Ammon's horn (tissue), 1 donor: ENCODE measurements around the gene COL23A1.
"Not testable (repeated sequence)": the region's sequence is repeated elsewhere in the genome, so short reads cannot be mapped to it uniquely, and the experiment has no call there.

Source experiments
- DNase-seq: peaks from one replicate; pipeline ENCODE4 v3.0.0-alpha.2; 2016; ENCODE audit warnings: low spot score

The COL23A1 gene

DNA sequence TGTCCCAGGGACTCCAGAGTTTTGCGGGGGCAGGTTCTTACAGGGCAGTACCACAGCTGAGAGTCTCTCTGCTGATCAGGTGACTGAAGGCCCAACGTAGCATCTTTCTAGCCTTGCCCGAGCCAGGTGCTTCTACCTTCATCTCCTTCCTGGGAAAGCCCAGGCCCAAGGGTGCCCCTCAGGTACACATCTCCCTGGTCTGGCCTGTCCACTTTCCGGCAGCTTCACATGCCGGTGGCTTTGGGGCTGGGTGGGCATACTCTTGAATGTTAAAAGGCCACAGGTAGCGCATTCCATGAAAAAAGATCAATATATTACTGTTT is 351.9 kb downstream of the COL23A1 start:
- no peak for DNase-seq

DNA sequence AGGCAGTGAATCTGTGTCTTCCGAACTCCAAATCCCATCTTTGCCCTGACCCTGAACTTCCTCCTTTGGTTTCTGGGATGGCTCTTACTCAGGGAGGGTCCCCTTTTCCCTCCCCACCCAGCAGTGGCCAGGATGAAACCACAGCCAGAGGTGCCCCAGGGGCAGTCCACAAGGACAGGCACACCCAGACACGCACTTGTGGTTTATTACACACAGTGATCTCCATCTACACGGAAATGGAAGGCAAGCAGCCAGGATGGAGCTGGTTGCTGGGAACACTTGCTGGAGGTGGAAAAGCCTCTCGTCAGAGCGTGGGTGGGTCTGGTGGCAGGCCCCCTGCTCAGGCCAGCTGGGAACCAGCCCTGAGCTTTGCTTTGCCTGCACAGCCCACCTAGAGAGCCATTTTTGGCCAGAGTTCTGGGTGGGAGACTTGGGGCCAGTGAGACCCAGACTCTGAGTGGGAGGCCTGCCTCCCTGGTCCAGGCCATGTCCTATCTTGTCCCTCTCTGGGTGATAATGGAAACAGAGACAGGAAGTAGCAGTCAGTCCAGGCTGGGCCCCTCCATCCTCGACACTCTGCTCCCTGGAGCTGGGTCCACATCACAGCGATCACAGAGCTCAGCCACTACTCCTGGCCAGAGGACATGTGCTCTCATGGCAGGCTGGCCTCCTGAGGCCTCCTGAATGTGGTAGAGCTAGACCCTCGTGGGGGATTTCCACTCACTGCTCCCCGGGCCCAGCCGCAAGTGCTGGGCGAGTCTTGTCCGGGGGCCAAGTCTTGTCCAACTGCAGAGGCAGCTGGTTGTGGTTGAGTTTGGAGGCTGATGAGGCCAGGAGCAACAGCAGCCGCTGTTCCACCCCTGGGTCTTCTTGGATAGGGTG is 352.5 kb downstream of the COL23A1 start:
- no peak for DNase-seq

DNA sequence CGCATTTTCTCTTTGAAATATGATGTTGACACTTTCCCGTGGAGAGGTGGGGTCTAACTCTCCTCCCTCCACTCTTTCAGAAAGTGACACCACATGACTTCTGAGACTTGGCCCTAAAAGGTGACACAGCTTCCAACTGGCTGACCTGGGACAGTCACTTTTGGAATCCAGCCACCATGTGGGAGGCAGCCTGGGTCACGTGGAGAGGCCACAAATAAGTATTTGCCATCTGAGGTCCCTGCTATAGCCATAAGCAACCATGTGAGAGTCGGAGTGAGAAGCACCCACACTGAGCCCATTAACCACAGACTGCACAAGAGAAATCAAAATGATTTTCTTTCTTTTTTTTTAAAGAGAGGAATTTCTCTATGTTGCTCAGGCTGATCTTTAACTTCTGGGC is 353.5 kb downstream of the COL23A1 start:
- no peak for DNase-seq

DNA sequence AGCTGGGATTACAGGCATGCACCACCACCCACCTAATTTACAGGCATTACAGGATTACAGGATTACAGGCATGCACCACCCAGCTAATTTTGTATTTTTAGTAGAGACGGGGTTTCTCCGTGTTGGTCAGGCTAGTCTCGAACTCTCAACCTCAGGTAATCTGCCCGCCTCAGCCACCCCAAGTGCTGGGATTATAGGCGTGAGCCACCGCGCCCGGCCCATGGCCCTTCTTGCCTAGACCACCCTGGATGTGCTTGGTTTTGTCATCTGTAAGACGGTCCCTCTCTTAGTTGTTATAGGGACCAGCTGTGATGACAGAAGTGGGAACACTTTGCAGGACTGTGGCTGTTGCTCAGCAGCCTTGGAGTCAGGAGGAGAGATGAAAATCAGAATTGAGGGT is 354.1 kb downstream of the COL23A1 start:
- no peak for DNase-seq

DNA sequence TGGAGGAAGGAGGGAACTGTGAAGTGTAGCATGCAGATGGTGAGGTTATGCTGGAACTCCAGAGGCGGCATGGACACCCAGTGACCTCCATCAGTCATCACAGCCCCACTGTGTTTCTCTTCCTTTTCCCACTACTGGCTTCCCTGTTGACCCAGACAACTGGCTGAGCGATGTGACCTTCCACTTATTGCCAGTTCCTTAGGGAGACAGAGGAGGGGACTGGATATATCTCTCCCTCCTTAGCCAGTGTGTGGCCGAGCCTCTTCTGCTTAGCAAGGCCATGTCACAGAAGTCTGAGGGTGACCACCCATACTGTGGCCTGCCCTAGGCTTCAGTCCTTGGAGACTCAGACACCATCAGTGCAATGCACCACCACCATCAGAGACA is 354.6 kb downstream of the COL23A1 start:
- no peak for DNase-seq

DNA sequence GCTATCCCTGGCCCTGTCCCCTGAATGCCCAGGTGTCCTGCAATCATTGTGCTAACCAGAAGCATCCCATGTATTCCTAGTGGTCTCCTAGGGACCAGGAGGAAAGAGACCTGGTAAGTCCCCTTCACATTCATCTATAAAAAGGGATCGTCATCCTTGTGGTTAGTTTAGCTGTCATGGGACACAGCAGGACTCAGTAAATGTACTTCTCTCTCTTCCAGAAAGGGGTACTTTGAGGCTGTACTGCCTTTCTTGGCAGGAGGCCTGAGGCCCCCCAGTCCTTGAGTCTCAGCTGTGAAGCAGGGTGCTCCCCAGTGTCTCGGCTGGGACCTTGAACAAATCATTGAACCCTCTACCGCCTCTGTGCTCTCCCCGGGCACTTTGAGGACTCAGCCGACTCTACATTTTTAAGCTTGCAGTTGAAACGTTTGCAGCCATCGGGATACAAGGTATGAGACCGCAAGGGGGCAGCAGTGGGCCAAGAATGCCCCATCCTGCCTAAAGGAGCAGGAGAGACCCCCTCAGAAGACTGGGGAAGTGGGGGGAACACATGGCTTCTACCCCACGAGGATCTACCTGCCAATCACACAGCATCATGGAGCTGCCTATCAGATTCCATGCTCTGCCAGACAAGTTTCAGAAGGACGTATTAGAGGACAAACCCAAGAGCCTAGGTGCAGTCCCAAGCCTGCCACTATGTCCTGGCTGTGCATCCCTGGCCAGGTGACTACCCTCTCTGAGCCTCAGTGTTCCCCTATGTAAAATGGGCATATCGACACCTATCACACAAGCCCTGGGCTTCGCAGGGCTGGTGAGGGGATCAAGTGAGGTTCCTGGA is 355.2 kb downstream of the COL23A1 start:
- peak; percentile 78 for DNase-seq

DNA sequence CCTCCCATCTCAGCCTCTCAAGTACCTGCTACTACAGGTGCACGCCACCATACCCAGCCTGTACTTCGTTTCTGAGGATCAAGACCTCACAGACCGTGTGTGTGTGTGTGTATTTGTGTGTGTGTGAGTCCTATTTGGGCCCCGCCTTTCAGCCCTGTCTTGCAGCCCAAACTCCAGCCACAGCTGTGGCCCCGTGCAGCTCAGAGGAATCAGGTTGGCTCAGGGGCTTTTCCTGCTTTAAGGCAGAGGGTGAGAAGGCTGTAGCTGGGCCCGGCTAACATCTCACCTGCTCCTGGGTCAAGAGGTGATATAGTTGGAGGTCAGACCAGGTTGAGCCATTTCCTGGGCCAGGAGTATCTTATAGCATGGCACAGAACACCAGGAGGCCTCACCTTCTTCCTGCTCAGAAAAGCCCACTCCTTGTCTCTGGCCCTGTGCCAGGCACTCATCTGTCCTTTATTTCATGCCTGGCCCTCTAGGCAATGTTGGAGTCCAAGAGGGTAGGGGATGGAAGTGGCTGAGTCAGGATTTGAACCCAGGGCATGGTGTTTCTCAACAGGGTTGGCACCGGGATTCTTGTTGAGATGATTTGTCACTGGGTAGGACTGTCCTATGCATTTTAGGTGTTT is 356.0 kb downstream of the COL23A1 start:
- no peak for DNase-seq

- DNase-seq = no peak
Measured at GRCh38 chr5:178232920-178233429, 357.2 kb downstream of the COL23A1 start.

DNA sequence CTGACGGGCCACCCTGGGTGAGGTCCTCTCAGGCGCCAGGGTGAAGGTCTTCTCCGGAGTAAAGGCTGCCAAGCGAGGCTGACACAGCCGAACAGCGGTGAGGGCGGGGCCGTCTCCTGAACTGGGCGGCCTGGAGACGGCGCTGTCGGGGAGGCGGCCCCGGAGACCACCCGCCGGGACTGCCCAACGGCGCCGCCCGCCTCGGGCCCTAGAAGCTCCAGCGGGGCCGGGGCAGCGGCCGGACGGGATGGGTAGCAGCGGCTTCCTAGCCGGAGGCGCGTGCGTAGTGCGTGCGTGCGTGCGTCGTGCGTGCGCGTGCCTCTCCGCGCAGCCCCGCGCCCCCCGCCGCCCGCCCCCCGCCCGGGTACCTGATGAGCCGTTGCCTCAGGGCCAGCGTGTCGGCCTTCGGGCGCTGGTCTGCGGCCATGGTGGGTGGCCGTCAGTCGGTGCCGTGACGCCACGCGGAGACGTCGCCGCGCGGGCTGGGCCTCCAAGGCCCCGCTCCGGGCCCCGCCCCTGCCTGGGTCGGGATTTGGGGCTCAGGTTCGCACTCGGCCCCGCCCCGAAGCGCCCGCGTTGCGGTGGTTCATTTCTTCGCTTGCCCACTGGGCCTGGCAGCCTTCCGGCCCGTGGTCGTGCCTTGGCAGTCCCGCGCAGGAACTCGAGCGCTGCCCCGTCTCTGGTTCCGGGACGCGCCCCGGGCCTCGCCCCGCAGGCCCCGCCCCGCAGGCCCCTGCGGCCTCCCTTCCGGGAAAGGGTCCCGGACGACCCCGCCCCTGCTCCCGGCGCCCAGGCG is 357.9 kb downstream of the COL23A1 start, which contains the start of gene PHYKPL:
Gene PHYKPL (minus strand): TSS at position 679 of the 796 bp plus-strand sequence. CDS start 252 bp downstream, at position 427.
- DNase-seq = peak; percentile 74

DNA sequence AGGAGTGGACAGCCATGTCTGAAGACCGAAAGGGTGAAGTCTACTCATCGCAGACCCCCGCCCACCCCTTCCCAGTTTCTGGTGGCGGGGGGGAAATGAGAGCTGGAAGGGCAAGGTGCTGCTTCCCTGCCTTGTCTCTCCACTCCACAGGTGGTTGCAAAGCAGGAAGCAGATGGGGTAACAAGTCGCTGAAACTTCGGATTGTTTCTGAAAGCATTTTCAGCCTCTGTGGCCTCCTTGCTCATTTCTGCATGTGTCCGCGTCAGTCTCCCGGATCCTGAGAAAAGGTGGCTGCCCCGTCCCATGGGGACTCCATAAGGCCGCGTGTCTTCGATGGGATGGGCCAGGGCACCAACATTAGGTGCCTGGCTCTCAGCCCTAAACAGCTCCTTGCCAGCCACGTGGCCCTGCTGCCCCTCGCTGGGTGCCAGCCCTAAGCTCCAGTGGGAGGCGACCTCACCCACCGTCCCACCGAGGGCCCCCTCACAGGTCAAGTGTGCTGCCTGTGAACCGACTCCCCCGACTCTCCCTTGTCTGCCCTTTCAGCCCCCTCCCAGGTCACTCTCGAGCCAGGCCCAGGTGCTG is 358.6 kb downstream of the COL23A1 start:
- DNase-seq = no peak

- DNase-seq = peak; percentile 55
Measured at GRCh38 chr5:178230879-178231538, 359.2 kb downstream of the COL23A1 start.

GRCh38 chr5:178229861-178230260 is 360.3 kb downstream of the COL23A1 start:
- DNase-seq = no peak

GRCh38 chr5:178229111-178229510 is 361.1 kb downstream of the COL23A1 start:
- not testable (repeated sequence) for DNase-seq

DNA sequence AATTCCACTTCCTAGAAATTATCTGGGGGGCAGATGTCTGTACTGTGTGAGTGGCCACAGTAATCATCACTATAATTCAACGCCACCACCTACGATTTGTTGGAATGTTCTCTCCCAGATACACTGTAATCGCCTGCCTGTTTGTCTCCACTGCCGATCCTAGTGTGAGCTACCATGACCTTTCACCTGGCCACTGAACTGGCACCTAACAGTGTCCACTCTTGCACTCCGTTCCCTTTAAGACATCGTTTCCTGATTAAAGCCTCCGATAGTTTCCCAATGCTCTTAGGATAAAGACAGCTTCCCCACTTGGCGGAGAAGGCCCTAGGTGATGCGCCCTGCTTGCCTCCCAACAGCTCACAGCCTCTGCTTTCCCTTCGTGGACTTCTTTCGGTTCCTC is 361.6 kb downstream of the COL23A1 start:
- DNase-seq = no peak

GRCh38 chr5:178227929-178228328 is 362.3 kb downstream of the COL23A1 start:
- DNase-seq = no peak

DNA sequence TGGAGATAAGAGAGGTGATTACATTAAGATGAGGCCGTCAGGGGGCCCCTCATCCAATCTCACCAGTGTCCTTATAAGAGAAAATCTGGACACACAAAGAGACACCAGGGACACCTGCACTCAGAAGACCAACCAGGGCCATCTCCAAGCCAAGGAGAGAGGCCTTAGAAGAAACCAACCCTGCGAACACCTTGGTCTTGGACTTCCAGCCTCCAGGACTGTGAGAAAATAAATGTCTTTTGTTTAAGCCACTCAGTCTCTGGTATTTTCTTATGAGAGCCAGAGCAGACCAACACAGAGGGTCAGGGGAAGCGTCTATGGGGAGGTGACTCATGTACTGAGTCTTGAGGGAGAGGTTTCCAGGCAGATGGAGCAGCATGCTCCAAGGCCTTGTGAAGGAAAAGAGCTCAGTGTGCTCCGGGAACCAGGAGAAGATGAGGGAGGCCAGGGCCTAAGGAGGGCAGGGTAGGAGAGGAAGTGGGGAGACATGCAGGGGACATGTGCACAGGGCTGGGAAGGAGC is 363.0 kb downstream of the COL23A1 start:
- DNase-seq = no peak

DNA sequence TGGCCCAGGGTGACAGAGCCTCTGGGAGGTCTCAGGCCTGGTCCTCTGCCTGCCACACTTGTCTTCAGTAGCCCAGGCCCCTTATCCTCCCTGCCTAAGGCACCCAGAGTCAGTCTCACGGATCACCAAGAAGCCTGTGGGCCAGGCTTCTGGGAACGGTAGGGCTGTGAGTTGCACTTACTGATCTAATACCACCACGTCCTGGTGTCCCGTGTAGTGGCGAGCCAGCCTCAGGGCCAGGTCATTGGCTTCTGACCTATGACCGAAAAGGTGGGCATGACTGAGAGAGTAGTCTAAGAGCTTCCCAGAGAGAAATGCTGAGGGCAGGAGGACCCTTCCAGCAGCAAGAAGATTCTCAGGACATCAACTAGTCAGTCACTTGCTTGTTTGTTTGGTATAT is 365.0 kb downstream of the COL23A1 start:
- DNase-seq = no peak

DNA sequence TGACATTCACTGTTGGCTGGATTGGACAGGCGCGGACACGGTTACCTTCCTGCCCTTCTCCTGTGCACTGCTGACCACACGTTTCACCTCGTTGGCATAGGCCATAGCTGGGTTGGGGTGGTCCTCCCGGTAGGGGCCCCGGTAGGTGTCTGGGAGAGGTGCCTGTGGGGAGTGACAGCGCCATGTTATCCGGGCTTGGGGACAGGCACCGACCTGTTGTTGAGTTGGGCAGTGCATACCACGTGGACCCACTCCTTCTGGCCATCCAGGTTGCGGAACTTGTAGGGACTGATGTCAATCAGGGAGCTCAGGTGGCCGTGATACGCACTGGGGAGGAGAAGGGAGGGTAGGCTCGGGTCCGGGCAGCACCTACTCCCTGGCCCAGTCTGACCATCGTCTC is 365.8 kb downstream of the COL23A1 start:
- no peak for DNase-seq

GRCh38 chr5:178223828-178224335 is 366.3 kb downstream of the COL23A1 start:
- no peak for DNase-seq

DNA sequence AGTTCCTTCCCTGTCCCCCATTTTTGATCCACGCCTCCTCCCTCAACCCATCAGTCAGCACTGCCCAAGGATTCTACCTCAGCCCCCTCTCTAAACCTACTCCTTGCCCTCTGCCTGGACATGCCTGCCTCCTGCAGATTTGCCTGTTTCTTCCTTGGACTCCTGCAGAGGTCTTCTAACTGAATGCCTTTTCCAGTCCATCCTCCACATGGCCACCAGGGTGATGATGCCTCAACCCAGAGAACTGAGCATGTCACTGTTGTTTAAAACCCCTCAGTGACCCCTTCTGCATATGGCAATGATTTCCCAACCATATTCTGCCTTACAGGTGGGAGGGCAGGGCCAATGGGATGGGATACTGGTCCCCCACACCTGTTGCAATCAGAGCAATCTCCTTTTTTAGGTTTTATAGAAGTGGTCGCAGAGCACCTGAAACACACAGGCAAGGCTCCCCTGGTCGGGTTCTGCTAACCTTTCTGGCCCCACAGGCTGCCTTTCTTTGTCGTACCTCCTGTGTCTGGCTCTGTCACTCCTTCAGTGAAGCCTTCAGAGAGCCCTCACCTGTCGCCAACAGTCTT is 366.9 kb downstream of the COL23A1 start:
- DNase-seq = no peak
